B cell (primary cell): ENCODE data around the gene SPTA1. TPM values are rescaled to one million over a fixed set of nuclear protein-coding genes. Genes with fewer than 3 reads are reported as not detected.

Experiments
- ATAC-seq: fragments of 200-7000 bp; cut with Tn5 transposase; one replicate; pipeline ENCODE4 v1.10.0; 2021; ENCODE audit warnings: low read depth, mild to moderate bottlenecking, moderate number of reproducible peaks, moderate library complexity
- CTCF ChIA-PET: fragments of 350-600 bp; sonication (Branson Sonifier 250); formaldehyde crosslinking; loops from one replicate; lab custom pipeline; 2021; ENCODE audit warnings: antibody characterized with exemption, inconsistent platforms; lab: Charles Lee
- POLR2A ChIA-PET: fragments of 350-600 bp; sonication (Branson Sonifier 250); formaldehyde crosslinking; loops from one replicate; lab custom pipeline; 2021; ENCODE audit warnings: antibody characterized with exemption; lab: Charles Lee
- DNase-seq: peaks from one replicate; pipeline ENCODE4 v3.0.0; 2013
- H2AFZ ChIP-seq: 2 replicates; pipeline ENCODE4 v1.6.1; 2012; ENCODE audit warnings: mild to moderate bottlenecking, low read depth, low read length; ENCODE audit not compliant: insufficient read depth, poor library complexity, severe bottlenecking
- H3K27ac ChIP-seq, 2 donors: 1 replicate in 1 of 2; 2 replicates in 1 of 2; pipeline ENCODE4 v1.5.1; 2012 to 2013; ENCODE audit warnings: low read length in 2 of 2, mild to moderate bottlenecking in 2 of 2, moderate library complexity in 1 of 2
- H3K27me3 ChIP-seq, 4 experiments: fragments of 200-600 bp in 1 of 4; sonication (generic) in 1 of 4; replicated peaks in 1 of 4; 1 replicate in 2 of 4; 2 replicates in 2 of 4; pipeline versions ENCODE4 v1.6.1 to v1.7.0; 2013 to 2016; ENCODE audit warnings: low read length in 3 of 4, mild to moderate bottlenecking in 2 of 4, mixed read lengths in 1 of 4, moderate library complexity in 1 of 4; ENCODE audit not compliant: insufficient read depth in 4 of 4, control insufficient read depth in 3 of 4; ENCODE audit errors: control extremely low read depth in 1 of 4
- H3K36me3 ChIP-seq, 2 experiments: replicated peaks in 1 of 2; 1 replicate in 1 of 2; 2 replicates in 1 of 2; pipeline versions ENCODE4 v1.6.1 to v1.7.1; 2013; ENCODE audit warnings: low read length in 1 of 2; ENCODE audit not compliant: insufficient read depth in 2 of 2, control insufficient read depth in 1 of 2; ENCODE audit errors: control extremely low read depth in 1 of 2, extremely low read depth in 1 of 2
- H3K4me1 ChIP-seq, 2 donors: fragments of 200-600 bp in 1 of 2; sonication (generic) in 1 of 2; 1 replicate in 1 of 2; 2 replicates in 1 of 2; pipeline versions ENCODE4 v1.5.1 to v1.6.1; 2013 to 2017; ENCODE audit warnings: low read length in 2 of 2; ENCODE audit not compliant: control insufficient read depth in 2 of 2, insufficient read depth in 2 of 2
- H3K4me2 ChIP-seq: replicated peaks from 2 replicates; pipeline ENCODE3; 2012; ENCODE audit warnings: mild to moderate bottlenecking, low read depth, low read length; ENCODE audit not compliant: poor library complexity, severe bottlenecking
- H3K4me3 ChIP-seq, 5 experiments: fragments of 200-600 bp in 1 of 5; sonication (generic) in 1 of 5; 1 replicate in 3 of 5; 2 replicates in 2 of 5; pipeline versions ENCODE4 v1.5.1 to v1.7.0; 2011 to 2016; ENCODE audit warnings: low read length in 4 of 5, mild to moderate bottlenecking in 4 of 5, low read depth in 2 of 5, control low read depth in 1 of 5, moderate library complexity in 1 of 5; ENCODE audit not compliant: insufficient read depth in 1 of 5; ENCODE audit errors: control extremely low read depth in 1 of 5, extremely low read depth in 1 of 5
- H3K79me2 ChIP-seq: fragments of 200-600 bp; sonication (generic); one replicate; pipeline ENCODE4 v1.6.0; 2016; ENCODE audit warnings: low read length; ENCODE audit not compliant: control insufficient read depth, insufficient read depth
- H3K9ac ChIP-seq: fragments of 200-600 bp; sonication (generic); 2 replicates; pipeline ENCODE4 v1.6.1; 2017; ENCODE audit warnings: mild to moderate bottlenecking, low read length, moderate library complexity
- H3K9me3 ChIP-seq, 3 donors: one replicate each; pipeline versions ENCODE4 v1.6.1 to v1.7.1; 2013; ENCODE audit warnings: low read length in 2 of 3; ENCODE audit not compliant: control insufficient read depth in 2 of 3, insufficient read depth in 1 of 3; ENCODE audit errors: control extremely low read depth in 1 of 3
- H4K20me1 ChIP-seq: 2 replicates; pipeline ENCODE4 v1.6.0; 2012; ENCODE audit warnings: mild to moderate bottlenecking, low read length; ENCODE audit not compliant: insufficient read depth, control insufficient read depth, poor library complexity, severe bottlenecking
- H3K27ac Mint-ChIP-seq: one replicate; pipeline ENCODE4 v1.8.0; 2021; ENCODE audit warnings: mixed read lengths
- H3K27me3 Mint-ChIP-seq: one replicate; pipeline ENCODE4 v1.8.0; 2021; ENCODE audit warnings: mixed read lengths
- H3K4me1 Mint-ChIP-seq: one replicate; pipeline ENCODE4 v1.8.0; 2021; ENCODE audit warnings: mixed read lengths
- H3K4me3 Mint-ChIP-seq: one replicate; pipeline ENCODE4 v1.8.0; 2021; ENCODE audit warnings: mixed read lengths
- H3K9me3 Mint-ChIP-seq: one replicate; pipeline ENCODE4 v1.8.0; 2022; ENCODE audit warnings: mixed read lengths; ENCODE audit not compliant: insufficient read depth
- EZH2 ChIP-seq: IDR thresholded peaks from 2 replicates; pipeline ENCODE4 v1.6.1; 2012; ENCODE audit warnings: borderline replicate concordance, low read depth, mild to moderate bottlenecking, moderate library complexity, low read length; ENCODE audit not compliant: insufficient read depth, poor library complexity, severe bottlenecking
- WGBS: methylation state at CpG from one replicate; pipeline ENCODE4 v1.1.5; 2013; ENCODE audit warnings: missing lambda C conversion rate; ENCODE audit not compliant: insufficient coverage; 5-methylcytosine and 5-hydroxymethylcytosine counted together
- intact Hi-C: fragments of 100-400 bp; cut with micrococcal nuclease; formaldehyde crosslinking; loops from one replicate; pipeline ENCODE4 v1.10.0; 2022
- polyA plus RNA-seq: library from polyadenylated mRNA; depleted of rRNA; stranded (reverse); fragments of >200 nt; gene quantifications from 2 replicates; pipeline ENCODE4 v1.2.3, GENCODE V29; 2012
- total RNA-seq, 2 donors: library from RNA; stranded (reverse); fragments of 120-200 nt in 1 of 2; gene quantifications; 1 replicate in 1 of 2; 2 replicates in 1 of 2; pipeline versions ENCODE4 v1.2.3 to v1.2.4, GENCODE V29; 2013 to 2022
- TF ChIP-seq, protein P1 (sequence below): fragments of 200-600 bp; IDR thresholded peaks from one replicate; pipeline ENCODE4 v1.8.0; 2022; ENCODE audit warnings: antibody characterized with exemption, mild to moderate bottlenecking

SPTA1 gene
- total and polyA plus RNA-seq, 2 donors (not counting 1 experiment from before 2014, with no cell fraction given) = 0.21 TPM; not detected in 1

DNA sequence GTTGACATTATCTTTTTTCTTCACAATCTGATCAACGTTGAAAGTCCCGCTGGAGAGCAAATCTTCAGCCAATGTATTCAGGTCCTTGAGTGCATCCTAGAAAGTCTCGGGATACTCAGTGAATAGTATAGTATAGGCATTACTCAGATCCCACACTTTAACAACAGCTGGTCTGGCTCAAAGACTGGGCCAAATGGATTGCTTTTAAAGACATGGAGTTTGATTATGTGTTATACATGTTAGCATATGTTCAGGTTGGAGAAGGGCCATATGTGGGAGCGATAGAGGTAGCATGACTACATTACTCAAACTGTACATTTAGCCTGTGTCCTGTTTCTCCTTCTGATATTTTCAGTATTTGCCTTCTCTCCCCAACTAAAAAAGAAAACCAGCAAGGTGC, 48.4 kb downstream of the SPTA1 start:
- WGBS = no CpG with 5 or more reads among the region's 4 CpGs
- no peak overlapping the region for H3K4me2 ChIP-seq
- H3K9ac ChIP-seq = no peak overlapping the region
- peaks cover 3% of the 10 kb centered on the region for H3K27me3 Mint-ChIP-seq
- no peak overlapping the region for H3K4me3 ChIP-seq
- CTCF ChIA-PET = no interaction called here
- no peaks in the 10 kb centered on the region for H3K4me1 Mint-ChIP-seq
- H4K20me1 ChIP-seq = no peaks in the 10 kb centered on the region
- no peak for ATAC-seq
- no peaks in the 10 kb centered on the region for H3K9me3 ChIP-seq
- POLR2A ChIA-PET = no interaction called here
- no peaks in the 10 kb centered on the region for H3K79me2 ChIP-seq
- H3K9me3 Mint-ChIP-seq = no peaks in the 10 kb centered on the region
- no peak for TF ChIP-seq EZH2
- TF ChIP-seq, protein P1, sequence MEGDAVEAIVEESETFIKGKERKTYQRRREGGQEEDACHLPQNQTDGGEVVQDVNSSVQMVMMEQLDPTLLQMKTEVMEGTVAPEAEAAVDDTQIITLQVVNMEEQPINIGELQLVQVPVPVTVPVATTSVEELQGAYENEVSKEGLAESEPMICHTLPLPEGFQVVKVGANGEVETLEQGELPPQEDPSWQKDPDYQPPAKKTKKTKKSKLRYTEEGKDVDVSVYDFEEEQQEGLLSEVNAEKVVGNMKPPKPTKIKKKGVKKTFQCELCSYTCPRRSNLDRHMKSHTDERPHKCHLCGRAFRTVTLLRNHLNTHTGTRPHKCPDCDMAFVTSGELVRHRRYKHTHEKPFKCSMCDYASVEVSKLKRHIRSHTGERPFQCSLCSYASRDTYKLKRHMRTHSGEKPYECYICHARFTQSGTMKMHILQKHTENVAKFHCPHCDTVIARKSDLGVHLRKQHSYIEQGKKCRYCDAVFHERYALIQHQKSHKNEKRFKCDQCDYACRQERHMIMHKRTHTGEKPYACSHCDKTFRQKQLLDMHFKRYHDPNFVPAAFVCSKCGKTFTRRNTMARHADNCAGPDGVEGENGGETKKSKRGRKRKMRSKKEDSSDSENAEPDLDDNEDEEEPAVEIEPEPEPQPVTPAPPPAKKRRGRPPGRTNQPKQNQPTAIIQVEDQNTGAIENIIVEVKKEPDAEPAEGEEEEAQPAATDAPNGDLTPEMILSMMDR = no peak
- no peaks in the 10 kb centered on the region for H3K4me1 ChIP-seq
- H3K27me3 ChIP-seq = no peaks in the 10 kb centered on the region
- no peak for DNase-seq
- H3K36me3 ChIP-seq = no peaks in the 10 kb centered on the region
- H2AFZ ChIP-seq = no peak overlapping the region
- intact Hi-C loops = no loop called here
- no peak overlapping the region for H3K27ac ChIP-seq
- H3K4me3 Mint-ChIP-seq = no peak overlapping the region
- no peak overlapping the region for H3K27ac Mint-ChIP-seq

DNA sequence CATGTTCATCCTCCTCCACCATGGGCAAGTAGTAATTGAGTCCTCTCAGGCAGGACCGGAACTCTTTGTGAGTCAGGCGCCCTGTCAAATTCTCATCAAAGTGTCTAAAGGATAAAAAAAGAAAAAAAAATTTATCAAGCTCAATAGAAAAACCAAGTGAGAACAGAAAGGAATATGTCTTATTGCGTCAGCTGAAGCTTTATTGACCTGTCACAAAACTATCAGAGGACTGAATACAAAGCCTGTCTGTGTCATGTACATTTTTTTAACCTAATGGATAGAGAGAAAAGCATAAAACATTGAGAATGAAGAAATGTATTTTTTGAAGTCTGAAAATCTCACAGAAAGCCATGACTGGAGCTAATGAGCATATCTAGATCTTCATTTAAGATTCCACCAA, 72.8 kb downstream of the SPTA1 start:
- Mint-ChIP-seq H3K4me1 (peaks cover 5% of the 10 kb centered on the region), H3K4me3 (no peak overlapping the region), H3K27ac (no peak overlapping the region), H3K27me3 (peaks cover 10% of the 10 kb centered on the region), H3K9me3 (no peaks in the 10 kb centered on the region)
- H4K20me1 ChIP-seq = no peaks in the 10 kb centered on the region
- H3K4me1 ChIP-seq = no peaks in the 10 kb centered on the region
- no peaks in the 10 kb centered on the region for H3K27me3 ChIP-seq
- no peaks in the 10 kb centered on the region for H3K36me3 ChIP-seq
- no peak for DNase-seq
- H3K4me2 ChIP-seq = no peak overlapping the region
- no peaks in the 10 kb centered on the region for H3K9me3 ChIP-seq
- CTCF ChIA-PET = no interaction called here
- no peak for ATAC-seq
- H2AFZ ChIP-seq = no peak overlapping the region
- no peak overlapping the region for H3K27ac ChIP-seq
- whole genome bisulfite sequencing = no CpG with 5 or more reads among the region's 3 CpGs
- H3K4me3 ChIP-seq = no peak overlapping the region
- TF ChIP-seq, protein P1 = no peak
- no peak for TF ChIP-seq EZH2
- no peaks in the 10 kb centered on the region for H3K79me2 ChIP-seq
- intact Hi-C loops = no loop called here
- POLR2A ChIA-PET = no interaction called here
- H3K9ac ChIP-seq = no peak overlapping the region
